Tibial nerve (tissue), 4 donors: Measurements from ENCODE around the gene EGLN3. TPM values are rescaled to one million over a fixed set of nuclear protein-coding genes. Genes with fewer than 3 reads are reported as not detected.
A peak's percentile ranks its signal among the peaks of the same experiment; 100 is the strongest.

Experiments used
- DNase-seq, 2 donors: peaks; one replicate each; pipeline ENCODE4 v3.0.0-alpha.2; 2019; ENCODE audit warnings: low spot score in 2 of 2
- H3K27ac ChIP-seq, 4 donors: fragments of 200-600 bp; sonication (generic) in 3 of 4; one replicate each; pipeline ENCODE4 v1.5.1; 2017 to 2019; ENCODE audit warnings: mild to moderate bottlenecking in 1 of 4
- H3K27me3 ChIP-seq, 2 donors: fragments of 200-600 bp; sonication (generic) in 1 of 2; one replicate each; pipeline versions ENCODE4 v1.5.1 to v1.6.0; 2017 to 2019
- H3K36me3 ChIP-seq, 3 donors: fragments of 200-600 bp; sonication (generic); one replicate each; pipeline ENCODE4 v1.5.1; 2018 to 2019
- H3K4me1 ChIP-seq, 4 donors: fragments of 200-600 bp; sonication (generic) in 3 of 4; one replicate each; pipeline ENCODE4 v1.5.1; 2017 to 2019
- H3K4me3 ChIP-seq, 4 donors: fragments of 200-600 bp; sonication (generic) in 3 of 4; one replicate each; pipeline ENCODE4 v1.5.1; 2017 to 2019; ENCODE audit warnings: mild to moderate bottlenecking in 1 of 4, moderate library complexity in 1 of 4
- H3K9me3 ChIP-seq, 4 donors: fragments of 200-600 bp; sonication (generic) in 3 of 4; one replicate each; pipeline ENCODE4 v1.5.1; 2017 to 2019
- EP300 ChIP-seq, 2 donors: sonication (generic); formaldehyde crosslinking; IDR thresholded peaks; one replicate each; pipeline ENCODE4 v1.6.1; 2017; ENCODE audit warnings: antibody characterized with exemption in 2 of 2, mild to moderate bottlenecking in 1 of 2
- POLR2A ChIP-seq, 2 donors: fragments of 450-650 bp; IDR thresholded peaks; one replicate each; pipeline ENCODE4 v1.6.1; 2017; ENCODE audit warnings: antibody characterized with exemption in 2 of 2, mild to moderate bottlenecking in 2 of 2, moderate library complexity in 2 of 2
- WGBS, 2 donors: methylation state at CpG; one replicate each; pipeline ENCODE4 v1.1.5; 2018; 5-methylcytosine and 5-hydroxymethylcytosine counted together
- total RNA-seq, 4 donors: library from RNA; depleted of rRNA; stranded (reverse); fragments of >200 nt; gene quantifications; one replicate each; pipeline ENCODE4 v1.1.0, GENCODE V29; 2016
- TF ChIP-seq, protein P1 (sequence below), 5 experiments: fragments of 200-600 bp in 3 of 5; fragments of 450-650 bp in 2 of 5; sonication (generic) in 3 of 5; IDR thresholded peaks; one replicate each; pipeline ENCODE4 v1.5.1; 2016 to 2019; ENCODE audit warnings: antibody characterized with exemption in 5 of 5, mild to moderate bottlenecking in 3 of 5, moderate library complexity in 2 of 5

The EGLN3 gene
- total RNA-seq, 4 donors from 2014 or later = 6.9 to 9.2 (median 7.9) TPM

DNA sequence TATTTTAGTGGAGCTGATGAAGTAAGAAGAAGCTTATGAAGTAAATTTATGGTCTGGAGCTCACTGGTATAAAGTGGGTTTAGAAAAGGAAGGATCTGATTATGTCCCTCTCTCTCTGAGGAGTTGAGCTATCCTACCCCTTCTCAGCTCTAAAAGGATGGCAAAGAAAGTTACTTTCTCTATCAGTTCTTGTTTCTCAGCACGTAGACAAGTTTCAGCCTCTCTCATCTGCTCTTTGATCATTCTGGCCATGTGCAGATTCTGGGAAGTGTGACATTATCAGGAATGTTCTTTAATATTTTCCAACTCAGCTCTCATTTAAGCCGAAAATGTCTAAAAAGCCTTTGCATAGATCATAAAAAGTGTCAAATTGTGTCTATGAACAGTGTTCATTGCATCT lies 5.8 kb upstream of the EGLN3 start:
- H3K36me3 ChIP-seq = no peaks in the 10 kb centered on the region
- peaks cover 0 to under 1% (median 0%) of the 10 kb centered on the region in 4 donors for H3K4me1 ChIP-seq
- peaks cover 0 to 15% of the 10 kb centered on the region in 2 donors for H3K27me3 ChIP-seq
- H3K27ac ChIP-seq = no peak overlapping the region
- no peak for DNase-seq
- 84 to 88% methylated on average over 2 of the region's 2 CpGs for WGBS, 2 donors
- TF ChIP-seq EP300 (IDR thresholded peaks at IDR 0.05) (no peak), POLR2A (IDR thresholded peaks at IDR 0.05) (no peak)
- TF ChIP-seq, protein P1, sequence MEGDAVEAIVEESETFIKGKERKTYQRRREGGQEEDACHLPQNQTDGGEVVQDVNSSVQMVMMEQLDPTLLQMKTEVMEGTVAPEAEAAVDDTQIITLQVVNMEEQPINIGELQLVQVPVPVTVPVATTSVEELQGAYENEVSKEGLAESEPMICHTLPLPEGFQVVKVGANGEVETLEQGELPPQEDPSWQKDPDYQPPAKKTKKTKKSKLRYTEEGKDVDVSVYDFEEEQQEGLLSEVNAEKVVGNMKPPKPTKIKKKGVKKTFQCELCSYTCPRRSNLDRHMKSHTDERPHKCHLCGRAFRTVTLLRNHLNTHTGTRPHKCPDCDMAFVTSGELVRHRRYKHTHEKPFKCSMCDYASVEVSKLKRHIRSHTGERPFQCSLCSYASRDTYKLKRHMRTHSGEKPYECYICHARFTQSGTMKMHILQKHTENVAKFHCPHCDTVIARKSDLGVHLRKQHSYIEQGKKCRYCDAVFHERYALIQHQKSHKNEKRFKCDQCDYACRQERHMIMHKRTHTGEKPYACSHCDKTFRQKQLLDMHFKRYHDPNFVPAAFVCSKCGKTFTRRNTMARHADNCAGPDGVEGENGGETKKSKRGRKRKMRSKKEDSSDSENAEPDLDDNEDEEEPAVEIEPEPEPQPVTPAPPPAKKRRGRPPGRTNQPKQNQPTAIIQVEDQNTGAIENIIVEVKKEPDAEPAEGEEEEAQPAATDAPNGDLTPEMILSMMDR (IDR thresholded peaks at IDR 0.05) = no peak
- H3K9me3 ChIP-seq = no peaks in the 10 kb centered on the region
- no peak overlapping the region for H3K4me3 ChIP-seq

DNA sequence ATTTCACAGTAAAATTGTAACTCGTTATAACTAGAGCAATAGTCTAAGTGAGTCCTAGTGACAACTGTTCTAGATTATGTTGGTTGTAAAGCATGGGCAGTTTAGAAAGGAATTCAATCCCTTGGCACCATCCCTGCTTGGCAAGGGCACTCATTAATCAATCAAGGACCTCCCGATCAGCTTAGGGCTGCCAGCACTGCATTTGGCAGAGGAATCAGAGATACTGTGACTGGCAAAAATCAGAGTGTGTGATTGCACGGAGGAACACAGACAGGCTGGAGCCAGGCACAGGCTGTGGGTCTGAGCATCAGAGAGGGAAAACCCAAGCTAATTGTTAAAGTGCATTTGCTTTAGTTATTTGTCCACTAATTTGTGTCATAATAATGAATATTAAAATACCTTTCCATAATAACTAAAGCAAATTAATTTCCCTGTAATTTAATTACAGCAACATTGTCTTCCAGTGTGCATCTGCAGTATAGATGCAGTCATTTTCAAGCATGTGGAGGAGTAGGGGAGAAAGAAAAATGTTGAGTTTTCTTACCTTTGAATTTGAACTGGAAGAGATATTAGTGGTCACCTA lies 3.2 kb upstream of the EGLN3 start:
- TF ChIP-seq EP300 (IDR thresholded peaks at IDR 0.05) (no peak), POLR2A (IDR thresholded peaks at IDR 0.05) (no peak)
- TF ChIP-seq, protein P1 (IDR thresholded peaks at IDR 0.05) = no peak
- peaks cover 0 to 35% of the 10 kb centered on the region in 2 donors for H3K27me3 ChIP-seq
- no peak overlapping the region for H3K27ac ChIP-seq
- H3K4me1 ChIP-seq = peaks cover 0 to 21% (median 2%) of the 10 kb centered on the region in 4 donors
- H3K36me3 ChIP-seq = no peaks in the 10 kb centered on the region
- no peak for DNase-seq
- no peaks in the 10 kb centered on the region for H3K9me3 ChIP-seq
- no peak overlapping the region for H3K4me3 ChIP-seq
- WGBS, 2 donors = 49 to 53% methylated on average over 3 of the region's 3 CpGs

DNA sequence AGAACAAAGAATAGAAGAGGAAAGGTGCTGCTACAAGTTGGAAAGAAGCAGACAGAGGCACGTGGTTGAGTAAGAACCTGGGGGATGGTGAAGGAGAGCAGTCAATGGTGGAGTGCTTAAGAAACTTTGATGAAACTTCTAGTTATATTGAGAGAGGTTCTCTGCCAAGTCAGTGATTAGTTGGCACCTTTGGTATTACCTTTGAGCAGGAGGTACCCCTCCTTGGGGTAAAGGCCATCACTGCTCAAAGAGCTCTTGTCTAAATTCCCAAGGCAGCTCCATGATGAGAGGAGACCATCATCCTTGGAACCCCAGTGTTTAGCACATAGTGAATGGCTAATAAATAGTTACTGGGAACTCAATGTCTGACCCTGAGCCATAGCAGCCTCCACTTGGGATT lies 1.7 kb upstream of the EGLN3 start:
- no peak for DNase-seq
- H3K27me3 ChIP-seq = peaks cover 0 to 45% of the 10 kb centered on the region in 2 donors
- 89 to 90% methylated on average over 1 of the region's 1 CpG for WGBS, 2 donors
- no peak overlapping the region for H3K4me3 ChIP-seq
- no peaks in the 10 kb centered on the region for H3K36me3 ChIP-seq
- H3K9me3 ChIP-seq = no peaks in the 10 kb centered on the region
- peaks cover 0 to 21% (median 2%) of the 10 kb centered on the region in 4 donors for H3K4me1 ChIP-seq
- TF ChIP-seq, protein P1 (IDR thresholded peaks at IDR 0.05) = no peak
- TF ChIP-seq EP300 (IDR thresholded peaks at IDR 0.05) (no peak), POLR2A (IDR thresholded peaks at IDR 0.05) (no peak)
- H3K27ac ChIP-seq = no peak overlapping the region

GRCh38 chr14:33951183-33951840 lies 438 bp upstream of the EGLN3 start:
- WGBS, 2 donors = 16 to 18% methylated on average over 10 to 11 of the region's 11 CpGs
- Histone ChIP-seq H3K27ac (peak overlapping the region in 1 of 4 donors; percentile 74), H3K4me3 (peak overlapping the region; percentile 45 to 67 (median 58)), H3K36me3 (no peaks in the 10 kb centered on the region), H3K27me3 (peaks cover 0 to 45% of the 10 kb centered on the region in 2 donors), H3K9me3 (no peaks in the 10 kb centered on the region), H3K4me1 (peaks cover 0 to 21% (median 2%) of the 10 kb centered on the region in 4 donors)
- no peak for DNase-seq
- no peak for TF ChIP-seq EP300 (IDR thresholded peaks at IDR 0.05)
- TF ChIP-seq, protein P1 (IDR thresholded peaks at IDR 0.05) = no peak
- no peak for TF ChIP-seq POLR2A (IDR thresholded peaks at IDR 0.05)

- peak overlapping the region in 2 of 4 donors; percentile 58 to 67 for H3K4me3 ChIP-seq
- no peaks in the 10 kb centered on the region for H3K36me3 ChIP-seq
- no peak for DNase-seq
- TF ChIP-seq POLR2A (IDR thresholded peaks at IDR 0.05) (no peak), EP300 (IDR thresholded peaks at IDR 0.05) (no peak)
- TF ChIP-seq, protein P1 (IDR thresholded peaks at IDR 0.05) = no peak
- H3K27me3 ChIP-seq = peaks cover 0 to 45% of the 10 kb centered on the region in 2 donors
- H3K9me3 ChIP-seq = no peaks in the 10 kb centered on the region
- peaks cover 0 to 21% (median 2%) of the 10 kb centered on the region in 4 donors for H3K4me1 ChIP-seq
- 27 to 28% methylated on average over 9 of the region's 9 CpGs for WGBS, 2 donors
- H3K27ac ChIP-seq = peak overlapping the region in 1 of 4 donors; percentile 53
Observed at GRCh38 chr14:33949411-33949893, 1.4 kb downstream of the EGLN3 start.
